ENCODE results near the gene BOC. TPM values are rescaled to one million over a fixed set of nuclear protein-coding genes. Genes with fewer than 3 reads are reported as not detected.
A peak's percentile ranks its signal among the peaks of the same experiment; 100 is the strongest.

Gene BOC
- total RNA-seq, 1 experiment from 2014 or later: not detected

GRCh38 chr3:113283306-113283705 is 71.9 kb downstream of the BOC start:
- no peak for DNase-seq (ENCODE audit: extremely low read depth, low read depth)

- no peak for DNase-seq (ENCODE audit: extremely low read depth, low read depth)
Observed at GRCh38 chr3:113284453-113285050, 73.2 kb downstream of the BOC start.

GRCh38 chr3:113285226-113285625 is 73.9 kb downstream of the BOC start:
- no peak for DNase-seq (ENCODE audit: extremely low read depth, low read depth)

- DNase-seq (ENCODE audit: extremely low read depth, low read depth): no peak
Observed at GRCh38 chr3:113285741-113286140, 74.4 kb downstream of the BOC start.

- DNase-seq (ENCODE audit: extremely low read depth, low read depth): no peak
Observed at GRCh38 chr3:113286524-113286923, 75.2 kb downstream of the BOC start.

GRCh38 chr3:113287111-113287802 is 75.9 kb downstream of the BOC start:
- peak; percentile 44 for DNase-seq (ENCODE audit: extremely low read depth, low read depth)

- peak; percentile 46 for DNase-seq (ENCODE audit: extremely low read depth, low read depth)
Observed at GRCh38 chr3:113287803-113288648, 76.7 kb downstream of the BOC start.

GRCh38 chr3:113288881-113289280 is 77.5 kb downstream of the BOC start:
- DNase-seq (ENCODE audit: extremely low read depth, low read depth): no peak

- DNase-seq (ENCODE audit: extremely low read depth, low read depth): no peak
Observed at GRCh38 chr3:113291572-113291971, 80.2 kb downstream of the BOC start.

GRCh38 chr3:113292933-113293332 is 81.6 kb downstream of the BOC start:
- DNase-seq (ENCODE audit: extremely low read depth, low read depth): no peak

- no peak for DNase-seq (ENCODE audit: extremely low read depth, low read depth)
Observed at GRCh38 chr3:113293348-113293747, 82.0 kb downstream of the BOC start.

GRCh38 chr3:113295463-113295862 is 84.1 kb downstream of the BOC start:
- DNase-seq (ENCODE audit: extremely low read depth, low read depth): no peak

- no peak for DNase-seq (ENCODE audit: extremely low read depth, low read depth)
Observed at GRCh38 chr3:113297287-113297686, 85.9 kb downstream of the BOC start.

GRCh38 chr3:113297841-113298240 is 86.5 kb downstream of the BOC start:
- DNase-seq (ENCODE audit: extremely low read depth, low read depth): no peak

GRCh38 chr3:113300596-113300995 is 89.2 kb downstream of the BOC start:
- no peak for DNase-seq (ENCODE audit: extremely low read depth, low read depth)

- DNase-seq (ENCODE audit: extremely low read depth, low read depth): no peak
Observed at GRCh38 chr3:113304102-113304501, 92.7 kb downstream of the BOC start.

- DNase-seq (ENCODE audit: extremely low read depth, low read depth): no peak
Observed at GRCh38 chr3:113304856-113305540, 93.6 kb downstream of the BOC start.

GRCh38 chr3:113310960-113311359 is 99.6 kb downstream of the BOC start:
- DNase-seq (ENCODE audit: extremely low read depth, low read depth): no peak

GRCh38 chr3:113312416-113312815 is 101.1 kb downstream of the BOC start:
- no peak for DNase-seq (ENCODE audit: extremely low read depth, low read depth)

- no peak for DNase-seq (ENCODE audit: extremely low read depth, low read depth)
Observed at GRCh38 chr3:113314923-113315322, 103.6 kb downstream of the BOC start.

GRCh38 chr3:113329757-113330156 is 118.4 kb downstream of the BOC start:
- DNase-seq (ENCODE audit: extremely low read depth, low read depth): no peak

Data from NCI-H460 (cell line).